GM18526 (cell line): ENCODE results near the gene RND3.

Experiments used
- POLR2A ChIP-seq: IDR thresholded peaks from 3 replicates; pipeline ENCODE4 v1.6.1; 2011; ENCODE audit not compliant: insufficient read length; ENCODE audit errors: extremely low read depth

RND3 gene

DNA sequence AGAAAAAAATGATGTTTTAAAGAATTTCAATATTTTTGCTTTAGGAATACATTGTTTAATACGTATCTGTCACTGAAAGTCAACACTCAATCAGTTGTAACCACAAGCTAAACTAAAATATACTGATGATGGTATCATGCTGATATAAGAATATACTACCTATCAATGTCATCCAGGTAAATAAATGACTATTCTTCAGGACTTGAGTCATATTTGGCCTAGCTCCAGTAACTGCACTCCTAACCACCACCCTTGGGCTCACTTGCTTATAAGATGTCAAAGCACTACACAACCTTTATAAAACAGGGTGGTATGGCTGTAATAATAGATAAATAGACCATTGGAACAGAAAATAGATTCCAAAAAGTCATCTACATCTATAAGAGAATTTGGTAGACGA is 48.8 kb downstream of the RND3 start:
- no peak for TF ChIP-seq POLR2A

DNA sequence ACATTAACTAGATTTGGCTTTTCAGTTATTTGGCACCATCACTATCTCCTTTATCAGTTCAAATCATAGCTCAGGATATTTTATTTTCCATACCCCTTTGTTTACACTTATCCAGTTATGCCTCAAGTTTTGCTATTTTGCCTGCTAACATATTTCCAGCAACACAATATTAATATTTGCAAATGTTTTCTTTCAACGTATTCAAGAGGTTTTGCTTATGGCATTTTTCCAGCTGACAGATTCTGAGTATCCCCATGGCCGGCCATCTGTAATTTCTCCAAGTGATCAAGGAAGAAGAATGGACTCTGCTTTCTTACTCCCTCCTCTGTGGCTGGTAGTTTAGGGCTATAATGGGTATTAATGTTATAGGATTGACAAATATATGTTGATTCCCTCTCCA is 49.4 kb downstream of the RND3 start:
- no peak for TF ChIP-seq POLR2A

DNA sequence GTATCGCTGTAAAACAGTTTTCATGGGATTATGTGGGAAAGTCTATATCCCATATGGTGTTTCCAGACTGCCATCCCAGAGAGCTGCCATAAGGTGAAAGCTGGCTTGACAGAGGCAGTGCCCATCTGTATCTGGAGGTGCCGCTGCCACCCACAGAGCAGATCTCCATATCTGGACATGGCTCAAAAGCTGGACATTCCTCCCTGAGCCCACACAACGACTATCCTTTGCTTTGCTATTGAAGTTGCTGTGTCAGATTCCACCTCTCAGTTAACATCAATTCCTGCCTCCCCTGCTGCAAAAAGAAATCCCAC is 55.2 kb downstream of the RND3 start:
- TF ChIP-seq POLR2A, result no peak

DNA sequence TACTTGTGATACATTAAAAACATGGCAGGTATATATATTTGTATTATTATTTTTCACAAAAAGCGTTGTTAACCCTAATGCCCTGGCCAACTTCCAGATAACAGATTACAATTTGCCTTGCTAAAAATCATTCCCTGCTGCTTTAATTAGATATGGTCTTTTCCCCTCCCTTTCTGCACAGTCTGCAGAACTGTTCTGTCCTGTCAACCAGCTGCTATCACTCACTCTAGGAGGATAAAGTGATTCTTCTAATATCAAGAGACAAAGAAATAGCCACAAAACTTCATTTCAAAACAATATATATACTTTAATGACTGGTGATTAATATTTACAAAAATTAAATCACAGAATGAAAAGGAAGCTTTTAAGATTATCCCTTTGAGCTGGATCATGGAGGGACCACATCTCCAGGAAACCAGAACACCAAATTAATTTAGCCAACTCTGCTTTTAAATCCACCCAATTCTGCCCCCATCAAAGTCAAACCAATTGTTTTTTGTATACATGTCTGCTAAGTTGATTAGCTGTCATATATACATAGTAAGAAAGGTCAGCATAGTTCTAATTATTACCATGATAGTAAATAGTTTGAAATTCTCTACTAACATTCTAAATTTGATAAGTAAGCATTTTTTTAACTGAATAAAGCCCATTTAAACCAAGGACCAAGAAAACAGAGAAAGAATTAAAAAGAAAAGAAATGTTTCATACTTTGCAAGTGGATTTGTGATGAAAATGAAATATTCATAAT is 55.7 kb downstream of the RND3 start:
- no peak for TF ChIP-seq POLR2A

DNA sequence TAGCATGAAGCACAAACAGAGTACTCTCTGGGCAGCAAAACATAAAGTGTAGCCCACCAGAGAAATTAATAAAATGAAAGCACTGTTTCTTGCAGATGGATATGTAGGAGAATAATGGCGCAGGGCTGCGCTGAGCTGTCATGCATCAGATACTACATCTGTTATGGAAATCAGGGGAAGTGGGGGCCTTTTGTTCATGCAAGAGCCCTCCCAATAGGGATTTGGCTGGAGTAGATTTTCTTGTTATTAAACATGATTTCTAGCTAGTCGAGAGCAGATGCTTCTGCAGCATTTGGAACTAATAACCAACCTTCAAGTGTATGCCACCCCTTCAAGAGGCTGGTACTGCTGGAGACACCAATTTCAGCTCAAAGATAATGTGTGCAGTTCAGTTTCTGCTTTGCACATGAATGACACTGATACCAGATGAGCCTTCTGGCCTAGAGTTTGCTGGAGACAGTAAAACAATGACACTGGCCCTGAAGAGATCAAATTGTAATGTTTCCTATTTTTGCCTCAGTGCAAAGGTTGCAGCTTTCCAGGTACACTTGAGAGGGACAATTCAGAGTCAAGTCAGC is 58.0 kb downstream of the RND3 start:
- TF ChIP-seq POLR2A, result no peak

DNA sequence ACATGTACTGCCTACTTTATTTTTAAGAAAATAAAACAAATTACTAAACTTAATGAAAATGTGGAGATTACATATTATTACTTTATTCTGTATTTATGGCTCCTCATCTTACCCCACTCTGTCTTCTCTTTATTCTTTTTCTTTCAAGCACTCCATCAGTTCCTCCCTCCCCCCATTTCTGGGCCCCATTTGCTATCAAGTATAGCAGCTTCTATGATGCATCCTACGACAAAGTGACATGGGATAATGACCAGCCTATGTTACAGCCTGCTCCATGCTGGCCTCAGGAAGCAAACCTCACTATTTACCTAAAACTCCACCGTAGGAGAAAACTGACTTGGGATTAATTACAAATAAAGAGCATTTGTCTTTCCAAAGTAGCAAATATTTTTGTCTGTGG is 58.8 kb downstream of the RND3 start:
- no peak for TF ChIP-seq POLR2A

DNA sequence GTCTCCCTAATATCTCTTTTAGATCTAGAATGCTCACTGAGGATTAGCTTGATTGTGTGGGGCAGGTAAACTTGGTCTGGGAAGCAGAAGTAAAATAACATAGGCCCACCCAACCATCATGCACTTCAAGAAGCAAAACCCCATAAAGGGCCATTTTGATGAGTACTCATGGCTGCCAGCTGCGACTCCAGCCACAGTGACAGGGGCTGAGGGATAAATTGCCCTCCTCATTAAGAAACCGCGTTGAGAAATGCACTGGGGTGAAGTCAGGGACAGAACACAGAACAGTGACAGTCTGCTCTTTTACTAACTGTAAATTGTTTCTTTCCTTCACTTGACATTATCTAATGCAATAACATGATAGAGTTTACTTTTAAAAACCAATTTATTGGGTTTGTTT is 60.2 kb downstream of the RND3 start:
- TF ChIP-seq POLR2A, result no peak

DNA sequence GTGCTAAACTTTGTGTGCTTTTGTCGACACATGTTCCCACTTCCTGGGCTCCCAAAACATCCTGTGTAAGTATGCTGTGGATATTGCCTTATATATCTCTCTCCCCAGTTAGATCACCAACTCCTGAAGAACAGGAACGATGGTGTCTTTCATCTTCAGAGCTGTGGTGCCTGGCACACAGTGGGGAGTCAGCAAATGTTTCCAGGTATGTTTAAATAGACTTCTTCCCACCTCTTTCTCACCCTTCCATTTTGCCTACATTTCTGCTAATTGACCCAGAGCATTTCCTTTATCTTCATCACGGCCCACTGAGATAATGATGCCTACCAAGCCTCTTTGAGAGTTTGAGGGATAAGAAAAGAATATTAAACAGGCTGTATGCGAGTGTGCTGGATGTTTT is 60.7 kb downstream of the RND3 start:
- no peak for TF ChIP-seq POLR2A

DNA sequence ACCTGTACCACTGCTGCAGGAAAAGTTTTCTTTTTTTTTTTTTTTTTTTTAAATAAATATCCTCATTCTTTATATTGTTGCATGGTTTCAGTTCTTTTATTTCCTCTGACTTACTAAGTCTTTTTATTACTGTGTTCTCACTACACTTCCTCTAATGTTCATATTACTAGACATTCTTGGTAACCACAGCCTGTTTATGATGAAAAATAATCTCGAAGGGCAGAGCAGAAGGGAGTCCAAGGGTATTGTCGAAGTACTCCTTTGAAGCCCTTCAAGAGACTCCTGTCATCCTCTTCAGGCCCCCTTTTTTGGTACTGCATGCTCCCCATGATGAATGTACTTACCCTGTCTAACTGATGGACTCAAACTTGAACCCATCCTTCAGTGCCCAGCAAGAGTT is 61.2 kb downstream of the RND3 start:
- TF ChIP-seq POLR2A, result no peak

DNA sequence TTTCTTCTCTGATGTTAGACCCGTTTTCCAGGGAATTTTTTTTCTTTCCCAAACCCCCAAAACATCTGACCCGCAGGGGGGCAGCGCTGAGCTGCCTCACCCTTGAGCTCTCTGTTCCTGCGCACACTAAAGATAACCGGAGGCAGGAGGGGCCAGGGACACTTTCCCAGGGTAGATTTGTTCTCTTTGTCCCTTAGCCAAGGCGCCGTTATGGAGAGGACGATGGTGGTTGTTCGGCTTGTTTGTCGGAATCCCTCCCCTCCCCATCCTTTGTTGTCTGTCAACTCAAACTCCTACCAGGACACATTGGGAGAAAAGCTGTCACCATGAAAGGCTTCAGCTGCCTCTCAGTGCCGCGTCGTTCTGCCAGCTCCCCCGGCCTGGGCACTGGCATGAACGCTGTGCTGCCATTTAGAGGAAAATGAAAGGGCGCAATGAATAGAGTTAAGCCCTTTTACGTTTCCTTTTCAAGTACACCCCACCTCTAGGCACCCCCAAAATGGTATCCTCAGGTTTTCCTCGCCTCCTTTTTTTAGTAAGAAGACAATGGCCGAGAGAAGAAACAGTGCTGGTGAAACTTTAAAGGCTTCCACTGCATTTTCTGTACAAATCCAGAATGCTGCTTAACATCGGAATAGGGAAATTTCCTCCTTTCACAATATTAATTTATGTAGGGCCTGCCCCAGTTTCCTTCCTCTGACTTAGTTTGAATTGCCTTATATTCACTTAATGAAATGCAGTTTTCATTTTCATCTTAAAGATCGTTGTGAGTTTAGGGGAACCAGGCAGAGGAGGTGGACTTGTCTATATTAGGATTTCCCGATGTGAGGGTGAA is 62.1 kb downstream of the RND3 start:
- no peak for TF ChIP-seq POLR2A

DNA sequence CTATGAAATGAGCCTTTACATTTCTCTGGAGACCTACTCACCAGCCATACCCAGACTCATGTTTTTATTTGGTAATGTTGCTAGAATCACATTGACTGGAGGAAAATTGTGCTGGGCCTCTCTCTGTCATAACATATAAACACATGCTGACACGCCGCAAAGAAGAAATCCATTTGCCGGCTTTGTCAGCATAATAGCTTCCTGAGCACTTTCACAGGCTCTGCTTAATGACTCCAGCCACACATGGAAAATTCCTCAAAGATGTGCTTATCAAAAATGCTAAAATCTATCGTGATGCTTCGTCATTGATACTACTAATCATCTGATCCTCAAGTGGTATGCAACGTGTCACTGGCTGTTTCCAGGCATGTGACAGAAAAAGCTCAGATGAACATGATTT is 63.1 kb downstream of the RND3 start:
- no peak for TF ChIP-seq POLR2A

DNA sequence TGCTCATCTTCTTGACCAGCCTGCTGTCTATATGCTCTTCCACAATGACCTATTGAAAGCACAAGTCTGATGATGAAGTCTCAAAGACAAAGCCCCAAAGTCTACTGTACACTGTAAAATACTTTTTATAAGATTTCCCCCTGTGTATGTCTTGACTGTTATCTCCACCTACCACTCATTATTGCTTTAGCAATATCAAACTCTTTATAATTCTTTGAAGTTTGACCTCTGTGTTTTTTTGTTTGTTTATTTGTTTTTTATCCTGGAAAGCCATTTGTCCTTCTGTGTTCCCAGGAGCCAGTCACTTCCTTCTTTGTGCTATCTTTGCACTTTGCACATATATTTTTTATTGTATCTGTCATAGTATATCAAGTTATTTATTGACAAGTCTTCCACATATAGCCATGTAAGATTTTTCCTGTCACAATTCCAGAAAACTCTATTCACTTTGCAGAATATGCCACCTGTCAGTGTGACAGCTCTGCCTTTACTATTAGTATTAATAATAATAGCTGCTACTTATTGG is 66.3 kb downstream of the RND3 start:
- TF ChIP-seq POLR2A, result no peak

DNA sequence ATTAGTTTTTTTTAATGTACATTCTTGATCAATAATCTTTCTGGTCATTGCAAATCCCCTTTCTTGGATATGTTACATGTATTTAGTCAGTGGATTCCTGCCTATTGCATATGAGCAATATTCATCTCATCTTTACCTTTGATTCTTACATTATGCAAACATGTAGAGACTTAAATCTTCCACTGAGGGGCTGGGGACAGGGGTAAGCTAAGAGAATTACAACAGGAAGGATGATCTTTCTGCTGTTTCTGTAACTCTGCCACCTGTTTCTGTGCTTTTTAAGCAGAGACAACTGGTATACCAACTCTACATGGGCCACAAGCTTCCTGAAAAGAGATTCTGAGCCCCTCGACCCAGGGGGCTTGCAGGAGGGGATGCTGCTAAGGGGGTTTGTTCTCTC is 68.6 kb downstream of the RND3 start:
- TF ChIP-seq POLR2A, result no peak
